PC-9 (cell line): ENCODE measurements around the gene DTYMK.

Experiments
- EZH2 ChIP-seq: fragments of 200-600 bp; sonication (generic); IDR thresholded peaks from 2 replicates; pipeline ENCODE4 v1.8.0; 2017; ENCODE audit warnings: antibody characterized with exemption, low read depth
- TF ChIP-seq, protein P1 (sequence below): fragments of 200-600 bp; sonication (generic); conservative IDR thresholded peaks from 2 replicates; pipeline ENCODE4 v1.6.1; 2017; ENCODE audit warnings: mixed run types, antibody characterized with exemption, mild to moderate bottlenecking, moderate library complexity

DNA sequence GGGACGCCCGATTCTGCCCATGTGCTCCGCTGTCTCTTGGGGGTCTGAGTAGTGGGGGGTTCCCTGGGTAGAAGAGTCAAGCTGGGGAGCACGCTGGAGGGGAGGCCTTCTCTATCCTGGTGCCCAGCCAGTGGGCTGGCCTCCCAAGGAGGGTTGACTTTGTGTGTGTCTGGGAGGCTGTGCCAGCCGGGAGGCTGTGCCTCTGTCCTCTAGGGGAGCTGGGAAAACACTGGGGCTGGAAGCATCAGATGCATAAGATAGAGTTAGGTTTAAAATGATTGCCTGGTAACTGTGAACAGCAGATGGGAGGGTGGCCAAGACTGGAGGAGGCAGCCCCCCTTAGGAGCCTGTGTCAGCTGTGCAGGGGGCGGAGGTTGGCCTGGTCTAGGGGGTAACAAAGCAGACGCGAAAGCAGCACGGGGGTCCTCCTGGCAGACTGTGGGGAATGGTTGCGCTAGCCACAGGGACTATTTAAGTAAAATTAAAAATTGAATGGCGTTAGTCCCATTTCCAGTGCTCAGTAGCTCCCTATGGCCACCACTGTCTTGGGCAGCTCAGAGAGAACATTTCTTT, 16.5 kb upstream of the DTYMK start:
- TF ChIP-seq, protein P1, sequence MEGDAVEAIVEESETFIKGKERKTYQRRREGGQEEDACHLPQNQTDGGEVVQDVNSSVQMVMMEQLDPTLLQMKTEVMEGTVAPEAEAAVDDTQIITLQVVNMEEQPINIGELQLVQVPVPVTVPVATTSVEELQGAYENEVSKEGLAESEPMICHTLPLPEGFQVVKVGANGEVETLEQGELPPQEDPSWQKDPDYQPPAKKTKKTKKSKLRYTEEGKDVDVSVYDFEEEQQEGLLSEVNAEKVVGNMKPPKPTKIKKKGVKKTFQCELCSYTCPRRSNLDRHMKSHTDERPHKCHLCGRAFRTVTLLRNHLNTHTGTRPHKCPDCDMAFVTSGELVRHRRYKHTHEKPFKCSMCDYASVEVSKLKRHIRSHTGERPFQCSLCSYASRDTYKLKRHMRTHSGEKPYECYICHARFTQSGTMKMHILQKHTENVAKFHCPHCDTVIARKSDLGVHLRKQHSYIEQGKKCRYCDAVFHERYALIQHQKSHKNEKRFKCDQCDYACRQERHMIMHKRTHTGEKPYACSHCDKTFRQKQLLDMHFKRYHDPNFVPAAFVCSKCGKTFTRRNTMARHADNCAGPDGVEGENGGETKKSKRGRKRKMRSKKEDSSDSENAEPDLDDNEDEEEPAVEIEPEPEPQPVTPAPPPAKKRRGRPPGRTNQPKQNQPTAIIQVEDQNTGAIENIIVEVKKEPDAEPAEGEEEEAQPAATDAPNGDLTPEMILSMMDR, result no peak
- TF ChIP-seq EZH2, result no peak
